NCI-H82 treated with DMSO at 0.1 percent for 48 hours (cell line): ENCODE results near the gene OR10H2.
"Not testable (repeated sequence)": the region's sequence is repeated elsewhere in the genome, so short reads cannot be mapped to it uniquely, and the experiment has no call there.

Source experiments
- DNase-seq: peaks from one replicate; lab custom pipeline; 2025; ENCODE audit not compliant: unreplicated experiment; lab: John Stamatoyannopoulos, UW

OR10H2 gene

GRCh38 chr19:15727724-15728123 is at the start of gene OR10H2:
TSS of gene OR10H2 (plus strand) at chr19:15728024. CDS start at chr19:15728044, 20 bp downstream.
- no peak for DNase-seq

- DNase-seq, result no peak
Observed at GRCh38 chr19:15679089-15679488, 48.7 kb upstream of the OR10H2 start.

- DNase-seq, result not testable (repeated sequence)
Observed at GRCh38 chr19:15679865-15680264, 48.0 kb upstream of the OR10H2 start.

- DNase-seq, result no peak
Observed at GRCh38 chr19:15680478-15681322, 47.1 kb upstream of the OR10H2 start.

GRCh38 chr19:15683411-15683810 is 44.4 kb upstream of the OR10H2 start:
- no peak for DNase-seq

GRCh38 chr19:15684828-15685227 is 43.0 kb upstream of the OR10H2 start:
- no peak for DNase-seq

GRCh38 chr19:15696654-15697194 is 31.1 kb upstream of the OR10H2 start:
- no peak for DNase-seq

GRCh38 chr19:15701757-15702533 is 25.9 kb upstream of the OR10H2 start:
- DNase-seq, result no peak

GRCh38 chr19:15702534-15702930 is 25.3 kb upstream of the OR10H2 start:
- peak; percentile 8 for DNase-seq

GRCh38 chr19:15714638-15715037 is 13.2 kb upstream of the OR10H2 start:
- no peak for DNase-seq

GRCh38 chr19:15715642-15716041 is 12.2 kb upstream of the OR10H2 start:
- no peak for DNase-seq

GRCh38 chr19:15717809-15718208 is 10.0 kb upstream of the OR10H2 start:
- DNase-seq, result no peak

GRCh38 chr19:15721268-15721667 is 6.6 kb upstream of the OR10H2 start:
- no peak for DNase-seq

GRCh38 chr19:15722956-15723355 is 4.9 kb upstream of the OR10H2 start:
- DNase-seq, result no peak

- DNase-seq, result no peak
Observed at GRCh38 chr19:15730538-15730937, 2.7 kb downstream of the OR10H2 start.

- DNase-seq, result no peak
Observed at GRCh38 chr19:15732388-15732787, 4.6 kb downstream of the OR10H2 start.

GRCh38 chr19:15733895-15734294 is 6.1 kb downstream of the OR10H2 start:
- DNase-seq, result no peak

- DNase-seq, result no peak
Observed at GRCh38 chr19:15737722-15738121, 9.9 kb downstream of the OR10H2 start, which contains the start of gene OR10H3. TSS of gene OR10H3 (plus strand) at chr19:15737985. CDS start at chr19:15741393, 3,408 bp downstream.

- no peak for DNase-seq
Observed at GRCh38 chr19:15740785-15741184, 13.0 kb downstream of the OR10H2 start.

- DNase-seq, result no peak
Observed at GRCh38 chr19:15748239-15748638, 20.4 kb downstream of the OR10H2 start.

- DNase-seq, result no peak
Observed at GRCh38 chr19:15758379-15758778, 30.6 kb downstream of the OR10H2 start.
